Fibroblast of peridontal ligament (primary cell): ENCODE measurements around the gene PTPRJ.
A peak's percentile ranks its signal among the peaks of the same experiment; 100 is the strongest.

ENCODE experiments used
- DNase-seq: peaks from one replicate; pipeline ENCODE4 v3.0.0-alpha.2; 2010; ENCODE audit errors: extremely low read depth

The PTPRJ gene

GRCh38 chr11:48037709-48038468 is 57.5 kb downstream of the PTPRJ start:
- DNase-seq: peak; percentile 77

- no peak for DNase-seq
Observed at GRCh38 chr11:48040830-48041444, 60.6 kb downstream of the PTPRJ start.

- DNase-seq: no peak
Observed at GRCh38 chr11:48041877-48042695, 61.7 kb downstream of the PTPRJ start.

DNA sequence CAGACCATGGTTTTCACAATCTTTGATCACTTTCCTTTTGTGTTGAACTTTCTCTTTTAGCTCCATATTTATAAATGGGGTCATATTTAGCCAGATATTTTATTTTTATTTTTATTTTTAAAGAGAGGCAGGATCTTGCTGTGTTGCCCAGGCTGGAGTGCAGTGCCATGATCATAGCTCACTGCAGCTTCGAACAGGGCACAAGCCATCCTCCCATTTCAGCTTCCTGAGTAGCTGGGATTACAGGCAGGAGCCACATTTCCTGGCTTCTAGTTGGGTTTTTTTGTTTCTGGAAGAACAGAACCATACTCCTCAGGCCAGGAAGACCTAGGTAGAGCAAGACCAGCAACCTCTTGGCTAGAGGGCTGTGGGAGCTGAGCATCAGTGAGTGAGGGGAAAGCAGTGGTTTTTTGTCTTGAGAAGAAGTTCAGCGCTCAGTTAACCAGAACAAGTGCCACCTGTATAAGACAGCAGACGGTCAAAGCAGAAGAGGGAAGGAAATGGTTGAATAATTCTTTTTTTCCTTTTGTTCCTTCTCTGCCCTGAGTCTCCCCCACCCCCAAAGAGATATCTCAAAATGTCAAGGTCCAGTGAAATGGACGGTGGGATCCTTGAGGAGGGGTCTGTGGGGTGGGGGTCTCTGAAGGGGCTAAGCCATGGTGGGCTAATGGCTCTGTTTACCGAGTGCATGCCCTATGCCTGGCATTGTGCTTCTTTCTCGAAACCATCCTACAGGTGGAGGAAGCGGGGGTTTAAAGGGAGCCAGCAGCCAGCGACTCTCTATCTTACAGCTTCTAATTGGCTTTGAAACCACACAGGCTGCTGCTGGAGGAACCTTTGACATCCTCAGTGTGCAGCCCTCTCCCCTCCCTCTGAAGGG is 63.0 kb downstream of the PTPRJ start:
- no peak for DNase-seq

DNA sequence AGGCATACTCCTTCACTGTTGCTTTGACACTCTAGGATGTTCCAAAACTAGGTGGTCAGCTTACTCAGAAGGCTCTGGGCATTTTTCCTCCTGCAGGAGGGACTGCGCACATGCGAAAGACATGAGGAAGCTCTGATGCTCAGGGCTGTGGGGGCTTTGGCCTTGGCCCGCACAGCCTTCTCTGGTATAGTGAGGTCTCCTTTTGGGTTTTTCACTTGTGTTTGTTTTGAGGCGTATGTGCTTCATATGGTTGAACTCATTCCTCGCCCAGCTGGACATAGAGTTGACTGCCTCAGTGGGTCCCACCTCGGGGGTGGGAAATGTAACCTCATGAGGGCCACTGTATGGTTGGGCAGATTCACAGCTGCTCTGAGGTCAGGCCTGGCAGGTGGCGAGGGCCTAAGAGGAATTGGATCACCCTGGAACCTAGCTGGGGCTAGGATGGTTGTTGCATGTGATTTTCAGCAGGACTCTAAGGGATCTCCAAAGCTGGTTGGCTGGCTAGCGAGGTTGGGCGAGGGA is 63.7 kb downstream of the PTPRJ start:
- no peak for DNase-seq

DNA sequence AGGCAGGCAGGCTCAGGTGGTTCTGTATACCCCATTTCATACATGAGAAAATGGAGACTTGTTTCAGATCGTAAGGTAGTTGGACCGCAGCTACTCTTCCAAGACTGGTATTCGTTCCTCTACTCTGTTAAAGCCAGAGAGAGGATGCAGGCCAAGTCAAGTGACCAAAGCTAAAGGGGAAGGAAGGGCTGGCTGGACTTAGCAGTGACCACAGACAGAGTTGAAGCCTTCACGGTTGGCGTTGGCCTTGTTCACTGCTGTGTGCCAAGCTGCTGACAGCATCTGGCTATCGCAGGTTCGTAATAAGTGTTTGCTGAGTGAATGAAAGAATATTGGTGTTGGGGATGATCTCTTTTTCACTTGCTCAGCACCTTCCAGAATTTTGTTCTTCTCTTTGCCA is 64.2 kb downstream of the PTPRJ start:
- no peak for DNase-seq

DNA sequence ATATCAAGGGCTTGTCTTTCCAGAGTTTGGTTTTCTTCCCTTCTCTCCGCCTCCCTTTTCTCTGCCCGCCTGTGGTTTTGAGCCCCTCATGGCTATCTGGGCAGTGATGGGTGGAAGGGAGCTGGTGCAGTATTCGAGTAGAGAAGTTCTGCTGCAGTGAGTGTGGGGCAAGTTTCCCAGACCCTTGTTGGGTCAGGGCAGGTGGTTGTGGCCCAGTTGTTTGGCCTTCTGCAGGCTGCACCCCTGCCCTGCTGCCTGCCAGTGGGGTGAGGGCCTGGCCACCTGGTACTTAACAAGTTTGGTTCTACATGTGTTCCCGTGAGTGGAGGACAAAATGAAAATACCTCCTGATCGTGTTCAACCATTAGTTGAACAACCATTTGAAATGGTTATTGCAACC is 65.2 kb downstream of the PTPRJ start:
- no peak for DNase-seq

- peak; percentile 32 for DNase-seq
Observed at GRCh38 chr11:48047616-48048015, 67.3 kb downstream of the PTPRJ start.

- no peak for DNase-seq
Observed at GRCh38 chr11:48049036-48049435, 68.7 kb downstream of the PTPRJ start.

DNA sequence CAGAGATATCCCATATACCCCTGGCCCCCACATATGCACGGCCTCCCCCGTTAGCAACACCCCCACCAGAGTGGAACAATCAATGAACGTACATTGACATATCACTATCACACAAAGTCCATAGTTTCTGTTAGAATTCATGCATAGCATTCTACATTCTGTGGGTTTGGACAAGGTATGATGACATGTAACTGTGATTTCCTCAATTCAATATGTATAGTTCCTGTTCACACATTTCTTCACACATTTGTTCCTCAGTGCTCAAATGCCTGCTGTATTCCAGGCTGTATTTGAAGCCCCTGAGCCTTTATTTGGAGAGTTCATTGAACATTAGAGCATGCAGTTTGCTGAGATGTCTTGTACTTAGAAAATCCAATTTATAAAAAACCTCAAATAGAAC is 69.9 kb downstream of the PTPRJ start:
- no peak for DNase-seq

GRCh38 chr11:48051217-48051830 is 71.0 kb downstream of the PTPRJ start:
- no peak for DNase-seq

DNA sequence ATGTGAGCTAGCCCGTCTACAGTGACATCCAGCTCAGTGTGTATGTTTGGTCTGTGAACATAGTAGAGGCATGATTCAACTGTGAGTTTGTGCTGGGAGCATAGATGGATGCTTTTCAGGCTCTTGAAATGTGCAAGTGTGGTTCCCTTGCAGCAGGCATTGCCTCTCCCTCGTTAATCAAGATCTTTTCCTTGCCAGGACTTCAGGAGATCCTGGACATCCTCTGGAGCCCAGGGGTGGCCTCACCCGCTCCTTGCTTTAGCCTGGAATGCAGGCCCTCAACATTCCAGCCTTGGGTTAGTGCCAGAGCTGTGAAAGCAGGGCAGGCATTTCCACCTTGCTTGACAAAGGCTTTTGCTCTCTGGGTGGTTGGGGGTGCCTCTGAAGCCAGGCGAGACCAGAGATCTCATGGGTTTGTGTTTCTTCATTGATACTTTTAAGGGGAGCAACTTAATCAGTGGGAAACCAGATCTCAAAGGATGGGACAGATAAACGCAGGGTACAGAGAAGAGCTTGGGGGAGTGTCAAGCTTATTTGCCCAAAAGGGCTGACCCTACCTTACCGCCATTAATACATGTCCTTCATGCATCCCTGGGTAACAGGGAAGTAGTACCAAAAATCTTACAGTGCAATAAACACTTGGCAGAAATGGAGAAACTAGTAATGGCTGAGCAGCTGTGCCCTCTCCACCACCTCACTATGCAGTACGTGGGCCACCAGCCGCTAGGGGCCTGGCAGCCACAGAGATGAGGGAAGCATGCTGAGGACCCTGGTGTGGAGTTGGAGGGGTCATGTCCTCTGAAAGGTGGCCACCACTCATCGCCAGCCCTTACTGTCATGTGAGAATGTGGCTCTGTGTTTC is 72.1 kb downstream of the PTPRJ start:
- DNase-seq: peak; percentile 62

DNA sequence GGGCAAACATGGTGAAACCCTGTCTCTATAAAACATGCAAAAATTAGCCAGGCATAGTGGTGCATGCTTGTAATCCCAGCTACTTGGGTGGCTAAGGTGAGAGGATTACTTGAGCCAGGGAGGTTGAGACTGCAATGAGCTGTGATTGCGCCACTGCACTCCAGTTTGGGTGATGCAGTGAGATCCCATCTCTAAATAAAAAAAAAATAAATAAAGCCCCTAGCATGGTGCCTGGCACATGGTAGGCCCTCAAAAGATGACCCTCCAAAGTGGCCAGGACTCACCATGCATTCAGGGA is 74.6 kb downstream of the PTPRJ start:
- DNase-seq: no peak

DNA sequence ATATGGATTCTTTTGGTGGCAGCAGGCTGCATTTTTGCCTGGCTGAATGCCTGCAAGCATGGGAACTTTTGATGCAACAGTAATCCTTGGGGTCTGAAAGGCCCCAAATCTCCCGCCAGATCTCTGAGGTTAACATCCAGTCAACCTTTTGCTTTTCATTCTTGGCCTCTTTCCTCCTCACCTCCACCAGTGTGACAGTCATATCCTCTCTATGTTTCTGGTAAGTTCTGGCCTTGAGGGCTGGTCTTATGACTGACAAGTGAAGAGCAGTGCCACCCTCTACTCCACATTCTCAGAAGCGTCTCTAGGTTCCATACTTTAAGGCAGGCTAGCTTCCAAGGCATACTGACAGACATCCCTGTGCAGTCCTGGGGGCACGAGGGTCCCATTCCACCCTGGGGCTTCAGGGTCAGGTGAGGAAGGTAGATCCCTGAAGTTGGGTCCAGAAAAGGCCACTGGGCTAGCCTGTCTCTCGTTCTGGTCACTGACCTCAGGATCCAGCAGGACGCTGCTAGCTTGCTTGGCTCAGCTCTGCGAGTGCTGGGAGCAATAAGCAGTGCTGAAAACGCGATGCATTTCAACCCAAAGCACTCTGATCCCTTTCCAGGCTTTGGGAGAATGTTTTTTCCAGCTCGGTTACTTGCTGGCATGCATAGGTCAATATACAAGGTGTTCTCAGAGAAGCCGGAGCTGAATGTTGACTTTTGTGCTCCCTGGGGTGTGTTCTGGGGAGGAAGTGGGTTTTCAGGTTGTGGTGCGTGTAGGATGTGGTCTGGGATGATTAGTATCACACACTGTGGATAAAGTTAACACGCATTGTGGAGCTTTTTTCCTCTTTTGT is 75.2 kb downstream of the PTPRJ start:
- peak; percentile 37 for DNase-seq

DNA sequence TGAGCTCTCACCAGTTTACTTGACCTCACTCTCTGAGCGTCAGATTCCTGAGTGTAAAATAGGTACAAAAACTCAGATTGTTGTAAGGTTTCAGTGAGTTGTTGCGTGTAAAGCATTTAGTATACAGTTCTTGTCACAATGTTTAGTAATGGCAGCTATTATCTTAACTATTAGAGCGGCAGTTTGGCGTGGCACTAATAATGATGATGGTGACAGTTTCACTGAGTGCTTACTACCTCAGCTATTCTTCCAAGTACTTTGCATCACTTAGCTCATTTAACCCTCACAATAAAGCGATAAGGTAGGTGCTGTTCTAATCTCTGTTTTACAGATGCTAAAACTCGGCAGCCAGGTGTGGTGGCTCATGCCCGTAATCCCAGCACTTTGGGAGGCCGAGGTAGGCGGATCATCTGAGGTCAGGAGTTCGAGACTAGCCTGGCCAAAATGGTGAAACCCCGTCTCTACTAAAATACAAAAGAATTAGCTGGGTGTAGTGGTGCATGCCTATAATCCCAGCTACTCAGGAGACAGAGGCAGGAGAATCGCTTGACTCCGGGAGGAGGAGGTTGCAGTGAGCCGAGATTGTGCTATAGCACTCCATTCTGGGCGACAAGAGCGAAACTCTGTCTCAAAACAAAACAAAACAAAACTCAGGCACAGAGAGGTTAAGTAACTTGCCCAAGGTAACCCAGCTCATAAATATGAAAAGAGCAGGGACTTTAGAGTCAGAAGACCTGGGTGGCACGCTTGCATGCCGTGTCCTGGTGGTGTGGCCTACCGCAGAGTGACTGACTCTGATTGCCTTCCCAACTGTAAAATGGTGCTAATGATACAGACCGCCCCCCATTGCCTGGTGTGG is 76.2 kb downstream of the PTPRJ start:
- no peak for DNase-seq

GRCh38 chr11:48058064-48058463 is 77.7 kb downstream of the PTPRJ start:
- DNase-seq: no peak

DNA sequence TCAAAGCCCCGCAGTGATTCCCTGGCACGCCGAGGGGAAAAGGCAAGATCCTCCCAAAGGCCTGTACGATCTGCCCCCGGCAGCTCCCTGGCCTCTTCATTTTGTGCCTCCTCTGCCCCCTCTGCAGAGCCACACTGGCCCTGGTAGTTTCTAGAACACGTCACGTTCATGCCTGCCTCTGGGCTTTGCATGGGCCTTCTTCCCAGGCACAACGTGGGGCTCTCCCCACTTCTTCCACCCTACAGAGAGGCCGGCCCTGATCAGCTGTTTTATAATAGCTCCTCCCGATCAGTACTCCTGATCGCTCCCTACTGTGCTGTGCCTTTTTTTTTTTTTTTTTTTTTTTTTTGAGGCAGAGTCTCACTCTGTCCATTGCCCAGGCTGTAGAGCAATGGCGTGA is 78.4 kb downstream of the PTPRJ start:
- no peak for DNase-seq

GRCh38 chr11:48062649-48063048 is 82.3 kb downstream of the PTPRJ start:
- no peak for DNase-seq
